Stomach (tissue), 9 donors: ENCODE measurements around the gene ZNF304. TPM values are rescaled to one million over a fixed set of nuclear protein-coding genes. Genes with fewer than 3 reads are reported as not detected.

Experiments used
- DNase-seq, 2 donors: peaks; one replicate each; pipeline versions ENCODE4 v3.0.0 to v3.0.0-alpha.2; 2013 to 2019
- H3K27ac ChIP-seq, 5 donors: fragments of 200-600 bp in 4 of 5; sonication (generic) in 4 of 5; one replicate each; pipeline ENCODE4 v1.5.1; 2013 to 2019; ENCODE audit warnings: mild to moderate bottlenecking in 1 of 5, moderate library complexity in 1 of 5
- H3K27me3 ChIP-seq, 3 donors: fragments of 200-600 bp; sonication (generic); one replicate each; pipeline ENCODE4 v1.5.1; 2017 to 2019; ENCODE audit warnings: mixed run types in 1 of 3
- H3K36me3 ChIP-seq, 4 donors: fragments of 200-600 bp; sonication (generic); 1 replicate in 3 of 4; 2 replicates in 1 of 4; pipeline ENCODE4 v1.5.1; 2016 to 2019
- H3K4me1 ChIP-seq, 4 donors: fragments of 200-600 bp; sonication (generic); one replicate each; pipeline ENCODE4 v1.5.1; 2016 to 2019
- H3K4me3 ChIP-seq, 4 donors: fragments of 200-600 bp; sonication (generic) in 3 of 4; one replicate each; pipeline ENCODE4 v1.5.1; 2016 to 2019; ENCODE audit warnings: mild to moderate bottlenecking in 1 of 4
- H3K9me3 ChIP-seq, 4 donors: fragments of 200-600 bp; sonication (generic); one replicate each; pipeline ENCODE4 v1.5.1; 2016 to 2019
- EP300 ChIP-seq: sonication (generic); formaldehyde crosslinking; IDR thresholded peaks from one replicate; pipeline ENCODE4 v1.6.1; 2017; ENCODE audit warnings: antibody characterized with exemption
- POLR2A ChIP-seq, 4 donors: fragments of 450-650 bp; IDR thresholded peaks; one replicate each; pipeline ENCODE4 v1.6.1; 2016; ENCODE audit warnings: antibody characterized with exemption in 4 of 4, control low read depth in 2 of 4, mild to moderate bottlenecking in 1 of 4, moderate library complexity in 1 of 4
- POLR2AphosphoS5 ChIP-seq, 3 donors: sonication (generic); formaldehyde crosslinking; IDR thresholded peaks; one replicate each; pipeline ENCODE4 v1.6.1; 2016; ENCODE audit warnings: antibody characterized with exemption in 3 of 3
- WGBS, 5 donors: extraction: QIAGEN DNeasy Blood & Tissue Kit in 3 of 5; methylation state at CpG; one replicate each; pipeline versions ENCODE4 v1.1.5 to v1.1.7; 2013 to 2018; 5-methylcytosine and 5-hydroxymethylcytosine counted together
- intact Hi-C: fragments of 100-400 bp; cut with DNase I; formaldehyde crosslinking; loops from one replicate; pipeline ENCODE4 v1.15.1; 2023; ENCODE audit warnings: low total_unique reads
- polyA plus RNA-seq, 3 donors: library from polyadenylated mRNA; stranded (reverse); fragments of 200-250 nt; gene quantifications; one replicate each; pipeline ENCODE4 v1.2.3, GENCODE V29; 2013
- total RNA-seq, 5 donors: library from RNA; depleted of rRNA; stranded (reverse); fragments of >200 nt; gene quantifications; one replicate each; pipeline versions ENCODE4 v1.1.0 to v1.2.3, GENCODE V29; 2014 to 2016
- TF ChIP-seq, protein P1 (sequence below), 7 experiments: fragments of 450-650 bp in 4 of 7; fragments of 200-600 bp in 3 of 7; sonication (generic) in 3 of 7; IDR thresholded peaks; one replicate each; pipeline ENCODE4 v1.5.1; 2016 to 2019; ENCODE audit warnings: antibody characterized with exemption in 7 of 7, control low read depth in 2 of 7, mild to moderate bottlenecking in 1 of 7
- donor health status: healthy with polysubstance abuse.
- donor health status: Bipolar disorder and iron deficiency.
- donor health status: healthy.

Gene ZNF304
- total and polyA plus RNA-seq, 8 donors, result 1.2 to 16.1 (median 3.2) TPM; not detected in 1

DNA sequence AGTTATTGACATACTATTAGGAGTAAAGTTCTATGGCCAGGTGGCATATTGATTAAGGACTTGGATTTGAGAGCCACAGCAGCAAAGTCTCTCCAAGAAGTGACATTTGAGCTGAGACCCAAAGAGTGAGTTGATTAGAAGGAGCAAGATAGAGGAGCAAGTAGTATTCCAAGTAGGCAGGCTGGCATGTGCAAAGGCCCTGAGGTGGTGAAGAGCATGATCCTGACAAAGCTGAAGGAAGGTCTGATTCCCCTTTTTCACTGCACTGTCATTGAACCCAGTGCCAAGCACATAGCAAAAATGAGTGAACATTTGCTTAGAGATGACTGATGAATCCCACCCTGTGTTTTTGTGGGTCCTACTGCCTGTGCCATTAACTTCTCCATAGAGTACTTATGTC, 26.1 kb upstream of the ZNF304 start:
- no peak overlapping the region for H3K4me3 ChIP-seq
- no peak for DNase-seq
- peaks cover 14 to 24% (median 20%) of the 10 kb centered on the region in 4 donors for H3K4me1 ChIP-seq
- TF ChIP-seq EP300 (no peak), POLR2AphosphoS5 (IDR thresholded peaks at IDR 0.05) (no peak), POLR2A (IDR thresholded peaks at IDR 0.05) (no peak)
- TF ChIP-seq, protein P1, sequence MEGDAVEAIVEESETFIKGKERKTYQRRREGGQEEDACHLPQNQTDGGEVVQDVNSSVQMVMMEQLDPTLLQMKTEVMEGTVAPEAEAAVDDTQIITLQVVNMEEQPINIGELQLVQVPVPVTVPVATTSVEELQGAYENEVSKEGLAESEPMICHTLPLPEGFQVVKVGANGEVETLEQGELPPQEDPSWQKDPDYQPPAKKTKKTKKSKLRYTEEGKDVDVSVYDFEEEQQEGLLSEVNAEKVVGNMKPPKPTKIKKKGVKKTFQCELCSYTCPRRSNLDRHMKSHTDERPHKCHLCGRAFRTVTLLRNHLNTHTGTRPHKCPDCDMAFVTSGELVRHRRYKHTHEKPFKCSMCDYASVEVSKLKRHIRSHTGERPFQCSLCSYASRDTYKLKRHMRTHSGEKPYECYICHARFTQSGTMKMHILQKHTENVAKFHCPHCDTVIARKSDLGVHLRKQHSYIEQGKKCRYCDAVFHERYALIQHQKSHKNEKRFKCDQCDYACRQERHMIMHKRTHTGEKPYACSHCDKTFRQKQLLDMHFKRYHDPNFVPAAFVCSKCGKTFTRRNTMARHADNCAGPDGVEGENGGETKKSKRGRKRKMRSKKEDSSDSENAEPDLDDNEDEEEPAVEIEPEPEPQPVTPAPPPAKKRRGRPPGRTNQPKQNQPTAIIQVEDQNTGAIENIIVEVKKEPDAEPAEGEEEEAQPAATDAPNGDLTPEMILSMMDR (IDR thresholded peaks at IDR 0.05), result no peak
- peaks cover 26 to 82% (median 69%) of the 10 kb centered on the region in 4 donors for H3K9me3 ChIP-seq
- H3K36me3 ChIP-seq, result peaks cover 57 to 76% (median 69%) of the 10 kb centered on the region in 4 donors
- no peak overlapping the region for H3K27ac ChIP-seq
- intact Hi-C loops, result no loop called here
- H3K27me3 ChIP-seq, result no peaks in the 10 kb centered on the region

DNA sequence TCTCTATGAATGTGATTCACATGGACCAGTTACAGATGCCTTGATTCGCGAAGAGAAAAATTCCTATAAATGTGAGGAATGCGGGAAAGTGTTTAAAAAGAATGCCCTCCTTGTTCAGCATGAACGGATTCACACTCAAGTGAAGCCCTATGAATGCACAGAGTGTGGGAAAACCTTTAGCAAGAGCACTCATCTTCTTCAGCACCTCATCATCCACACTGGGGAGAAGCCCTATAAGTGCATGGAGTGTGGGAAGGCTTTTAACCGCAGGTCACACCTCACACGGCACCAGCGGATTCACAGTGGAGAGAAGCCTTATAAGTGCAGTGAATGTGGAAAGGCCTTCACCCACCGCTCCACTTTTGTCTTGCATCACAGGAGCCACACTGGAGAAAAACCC, 23.1 kb upstream of the ZNF304 start:
- no peak overlapping the region for H3K27ac ChIP-seq
- peaks cover 26 to 98% (median 82%) of the 10 kb centered on the region in 4 donors for H3K9me3 ChIP-seq
- 93 to 99% (median 98%) methylated on average over 8 of the region's 8 CpGs for WGBS, 5 donors
- H3K4me1 ChIP-seq, result no peaks in the 10 kb centered on the region
- TF ChIP-seq POLR2AphosphoS5 (IDR thresholded peaks at IDR 0.05) (no peak), EP300 (no peak), POLR2A (IDR thresholded peaks at IDR 0.05) (no peak)
- TF ChIP-seq, protein P1 (IDR thresholded peaks at IDR 0.05), result no peak
- peaks cover 57 to 93% (median 81%) of the 10 kb centered on the region in 4 donors for H3K36me3 ChIP-seq
- DNase-seq, result no peak
- no peaks in the 10 kb centered on the region for H3K27me3 ChIP-seq
- intact Hi-C loops, result no loop called here
- H3K4me3 ChIP-seq, result no peak overlapping the region

- Histone ChIP-seq H3K4me3 (no peak overlapping the region), H3K4me1 (peaks cover 0 to 4% (median 0%) of the 10 kb centered on the region in 4 donors), H3K27me3 (no peaks in the 10 kb centered on the region), H3K36me3 (peaks cover under 1 to 41% (median 22%) of the 10 kb centered on the region in 4 donors), H3K9me3 (peaks cover 3 to 76% (median 41%) of the 10 kb centered on the region in 4 donors), H3K27ac (no peak overlapping the region)
- intact Hi-C loops, result no loop called here
- WGBS, 5 donors, result 77 to 86% (median 80%) methylated on average over 4 of the region's 4 CpGs
- DNase-seq, result peak in 1 of 2 donors; percentile 13
- TF ChIP-seq, protein P1 (IDR thresholded peaks at IDR 0.05), result no peak
- no peak for TF ChIP-seq POLR2AphosphoS5 (IDR thresholded peaks at IDR 0.05)
- TF ChIP-seq POLR2A (IDR thresholded peaks at IDR 0.05), result no peak
- no peak for TF ChIP-seq EP300
These were observed 16.9 kb upstream of the ZNF304 start for GRCh38 chr19:57334191-57334590.

DNA sequence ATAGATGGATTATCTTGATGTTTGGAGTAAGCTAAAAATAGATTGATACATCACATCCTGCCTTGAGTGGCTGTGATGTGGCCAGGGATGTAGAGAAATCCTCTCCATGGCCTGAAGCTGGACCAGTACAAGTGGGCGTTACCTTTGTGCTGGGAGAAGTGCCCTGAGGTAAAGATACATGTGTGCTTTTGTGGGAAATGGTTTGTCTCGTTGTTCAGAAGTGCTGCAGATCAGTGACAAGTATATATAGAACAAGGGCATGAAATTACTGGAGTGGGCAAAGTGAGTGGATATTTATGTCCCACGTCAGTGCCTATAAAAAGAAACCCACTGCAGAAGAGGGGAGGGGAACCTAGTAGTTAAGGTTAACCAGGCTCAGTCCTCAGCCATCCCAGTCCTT, 12.2 kb upstream of the ZNF304 start:
- H3K9me3 ChIP-seq, result peaks cover 0 to 32% (median 9%) of the 10 kb centered on the region in 4 donors
- no peak overlapping the region for H3K4me3 ChIP-seq

More for the DNA sequence above, 12.2 kb upstream of the ZNF304 start:
- 50 to 65% (median 58%) methylated on average over 3 of the region's 3 CpGs for WGBS, 5 donors
- DNase-seq, result peak in 1 of 2 donors; percentile 23
- H3K4me1 ChIP-seq, result peaks cover 0 to 5% (median 0%) of the 10 kb centered on the region in 4 donors
- peaks cover 0 to 4% (median 2%) of the 10 kb centered on the region in 4 donors for H3K36me3 ChIP-seq
- intact Hi-C loops, result no loop called here
- H3K27me3 ChIP-seq, result no peaks in the 10 kb centered on the region
- TF ChIP-seq, protein P1 (IDR thresholded peaks at IDR 0.05), result no peak
- TF ChIP-seq POLR2A (IDR thresholded peaks at IDR 0.05), result no peak
- TF ChIP-seq EP300, result no peak
- TF ChIP-seq POLR2AphosphoS5 (IDR thresholded peaks at IDR 0.05), result no peak
- H3K27ac ChIP-seq, result peak overlapping the region in 2 of 5 donors; percentile 30 to 46
